Vagina (tissue), 2 donors: ENCODE data around the gene ITGBL1. TPM values are rescaled to one million over a fixed set of nuclear protein-coding genes. Genes with fewer than 3 reads are reported as not detected.

Source experiments
- DNase-seq, 2 donors: peaks; one replicate each; pipeline ENCODE4 v3.0.0-alpha.2; 2017; ENCODE audit errors: extremely low spot score in 2 of 2
- H3K27ac ChIP-seq: fragments of 200-600 bp; sonication (generic); one replicate; pipeline ENCODE4 v1.5.1; 2019
- H3K27me3 ChIP-seq: fragments of 200-600 bp; sonication (generic); one replicate; pipeline ENCODE4 v1.5.1; 2019
- H3K36me3 ChIP-seq, 2 donors: fragments of 200-600 bp; sonication (generic); one replicate each; pipeline ENCODE4 v1.5.1; 2017 to 2019
- H3K4me1 ChIP-seq: fragments of 200-600 bp; sonication (generic); one replicate; pipeline ENCODE4 v1.5.1; 2019
- H3K4me3 ChIP-seq, 2 donors: fragments of 200-600 bp; sonication (generic); 1 replicate in 1 of 2; 2 replicates in 1 of 2; pipeline ENCODE4 v1.5.1; 2016 to 2019
- H3K9me3 ChIP-seq: fragments of 200-600 bp; sonication (generic); one replicate; pipeline ENCODE4 v1.5.1; 2019
- CTCF ChIP-seq, 3 experiments: fragments of 450-650 bp in 2 of 3; fragments of 200-600 bp in 1 of 3; sonication (generic) in 1 of 3; IDR thresholded peaks; one replicate each; pipeline ENCODE4 v1.5.1; 2017 to 2019; ENCODE audit warnings: antibody characterized with exemption in 3 of 3, mild to moderate bottlenecking in 2 of 3, moderate library complexity in 2 of 3
- POLR2A ChIP-seq, 2 donors: fragments of 450-650 bp; IDR thresholded peaks; one replicate each; pipeline ENCODE4 v1.6.1; 2017; ENCODE audit warnings: antibody characterized with exemption in 2 of 2, mild to moderate bottlenecking in 2 of 2, moderate library complexity in 2 of 2
- POLR2AphosphoS5 ChIP-seq, 2 donors: sonication (generic); formaldehyde crosslinking; IDR thresholded peaks; one replicate each; pipeline ENCODE4 v1.9.0; 2017; ENCODE audit warnings: antibody characterized with exemption in 2 of 2, mild to moderate bottlenecking in 2 of 2, low read depth in 1 of 2; ENCODE audit not compliant: insufficient read depth in 1 of 2
- intact Hi-C: fragments of 100-400 bp; cut with DNase I; formaldehyde crosslinking; loops from one replicate; pipeline ENCODE4 v1.15.1; 2023
- total RNA-seq: library from RNA; depleted of rRNA; stranded (reverse); fragments of >200 nt; gene quantifications from one replicate; pipeline ENCODE4 v1.2.3, GENCODE V29; 2016

ITGBL1 gene
- total RNA-seq, 1 donor from 2014 or later, result 6.4 TPM

- no peak overlapping the region for H3K27ac ChIP-seq
- intact Hi-C loops, result no loop called here
- H3K4me1 ChIP-seq, result no peaks in the 10 kb centered on the region
- H3K9me3 ChIP-seq, result no peaks in the 10 kb centered on the region
- H3K27me3 ChIP-seq, result no peaks in the 10 kb centered on the region
- H3K4me3 ChIP-seq, result no peak overlapping the region
- TF ChIP-seq POLR2AphosphoS5 (IDR thresholded peaks at IDR 0.05; ENCODE audit: insufficient read depth in 1 of 2, low read depth in 1 of 2) (no peak), POLR2A (IDR thresholded peaks at IDR 0.05) (no peak), CTCF (IDR thresholded peaks at IDR 0.05) (no peak)
- no peaks in the 10 kb centered on the region for H3K36me3 ChIP-seq
- no peak for DNase-seq
Measured at GRCh38 chr13:101523154-101524131, 71.0 kb downstream of the ITGBL1 start.

- H3K27me3 ChIP-seq, result no peaks in the 10 kb centered on the region
- H3K9me3 ChIP-seq, result no peaks in the 10 kb centered on the region
- TF ChIP-seq POLR2A (IDR thresholded peaks at IDR 0.05) (no peak), CTCF (IDR thresholded peaks at IDR 0.05) (no peak), POLR2AphosphoS5 (IDR thresholded peaks at IDR 0.05; ENCODE audit: insufficient read depth in 1 of 2, low read depth in 1 of 2) (no peak)
- intact Hi-C loops, result no loop called here
- H3K4me3 ChIP-seq, result no peak overlapping the region
- H3K4me1 ChIP-seq, result no peaks in the 10 kb centered on the region
- DNase-seq, result no peak
- no peak overlapping the region for H3K27ac ChIP-seq
- no peaks in the 10 kb centered on the region for H3K36me3 ChIP-seq
Measured at GRCh38 chr13:101527130-101527529, 74.7 kb downstream of the ITGBL1 start.

GRCh38 chr13:101529422-101529821, 76.9 kb downstream of the ITGBL1 start:
- H3K4me1 ChIP-seq, result no peaks in the 10 kb centered on the region
- DNase-seq, result no peak
- TF ChIP-seq POLR2AphosphoS5 (IDR thresholded peaks at IDR 0.05; ENCODE audit: insufficient read depth in 1 of 2, low read depth in 1 of 2) (no peak), CTCF (IDR thresholded peaks at IDR 0.05) (no peak), POLR2A (IDR thresholded peaks at IDR 0.05) (no peak)
- no peak overlapping the region for H3K4me3 ChIP-seq
- H3K27ac ChIP-seq, result no peak overlapping the region
- no peaks in the 10 kb centered on the region for H3K9me3 ChIP-seq
- H3K27me3 ChIP-seq, result no peaks in the 10 kb centered on the region
- no peaks in the 10 kb centered on the region for H3K36me3 ChIP-seq
- intact Hi-C loops, result no loop called here

DNA sequence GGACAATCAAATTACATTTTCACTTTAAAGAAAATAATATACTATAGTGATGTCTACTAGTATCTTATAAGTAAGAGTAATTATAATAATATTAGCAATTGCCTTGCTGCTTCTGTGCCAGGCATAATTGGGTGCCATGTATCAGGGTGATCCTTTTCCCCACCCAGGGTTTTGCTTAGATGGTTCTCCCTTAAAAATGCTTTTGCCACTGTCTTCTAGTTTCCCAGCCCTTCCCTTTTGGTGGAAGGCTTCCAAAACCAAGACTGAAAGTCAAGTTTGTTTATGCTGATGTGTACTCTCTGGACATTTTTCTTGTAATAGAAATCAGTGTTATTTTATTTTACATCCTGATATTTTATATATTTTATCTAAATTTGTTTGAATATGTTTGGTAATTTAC, 77.8 kb downstream of the ITGBL1 start:
- no peaks in the 10 kb centered on the region for H3K27me3 ChIP-seq
- no peaks in the 10 kb centered on the region for H3K4me1 ChIP-seq
- H3K36me3 ChIP-seq, result no peaks in the 10 kb centered on the region
- intact Hi-C loops, result no loop called here
- DNase-seq, result no peak
- no peak for TF ChIP-seq CTCF (IDR thresholded peaks at IDR 0.05)
- no peak for TF ChIP-seq POLR2A (IDR thresholded peaks at IDR 0.05)
- no peak for TF ChIP-seq POLR2AphosphoS5 (IDR thresholded peaks at IDR 0.05; ENCODE audit: insufficient read depth in 1 of 2, low read depth in 1 of 2)
- no peak overlapping the region for H3K4me3 ChIP-seq
- H3K9me3 ChIP-seq, result no peaks in the 10 kb centered on the region
- H3K27ac ChIP-seq, result no peak overlapping the region

GRCh38 chr13:101535192-101535746, 82.8 kb downstream of the ITGBL1 start:
- DNase-seq, result no peak
- Histone ChIP-seq H3K36me3 (no peaks in the 10 kb centered on the region), H3K27ac (no peak overlapping the region), H3K4me1 (no peaks in the 10 kb centered on the region), H3K9me3 (no peaks in the 10 kb centered on the region), H3K4me3 (no peak overlapping the region), H3K27me3 (no peaks in the 10 kb centered on the region)
- intact Hi-C loops, result no loop called here
- TF ChIP-seq CTCF (IDR thresholded peaks at IDR 0.05), result no peak
- no peak for TF ChIP-seq POLR2AphosphoS5 (IDR thresholded peaks at IDR 0.05; ENCODE audit: insufficient read depth in 1 of 2, low read depth in 1 of 2)
- no peak for TF ChIP-seq POLR2A (IDR thresholded peaks at IDR 0.05)
